SIG-M5 treated with dmso at 0.1 percent for 504 hours (cell line): ENCODE results near the gene OR4D9.

Experiments
- DNase-seq: peaks from one replicate; lab custom pipeline; 2025; ENCODE audit not compliant: unreplicated experiment; lab: John Stamatoyannopoulos, UW

Gene OR4D9

DNA sequence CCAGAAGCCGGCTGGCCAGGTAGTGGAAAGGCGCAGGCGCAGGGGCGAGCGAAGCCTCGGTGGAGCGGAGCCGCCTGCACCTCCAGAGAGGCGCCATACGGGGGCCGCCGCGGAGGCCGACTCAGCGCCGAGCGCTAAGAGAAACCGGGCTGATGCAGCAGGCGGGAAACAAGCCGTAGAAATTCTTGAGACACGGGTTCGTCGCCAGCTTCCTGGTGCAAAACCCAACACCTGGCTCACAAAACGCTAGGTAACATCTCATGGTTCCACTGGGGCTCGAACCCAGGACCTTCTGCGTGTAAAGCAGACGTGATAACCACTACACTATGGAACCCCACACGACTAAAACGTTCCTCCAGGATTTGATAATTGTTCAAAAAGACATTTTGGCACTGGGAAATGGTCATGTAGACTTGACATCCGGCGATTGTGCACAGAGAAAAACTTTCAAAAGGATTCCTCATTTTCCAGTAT is 39.1 kb downstream of the OR4D9 start:
- peak; percentile 88 for DNase-seq

DNA sequence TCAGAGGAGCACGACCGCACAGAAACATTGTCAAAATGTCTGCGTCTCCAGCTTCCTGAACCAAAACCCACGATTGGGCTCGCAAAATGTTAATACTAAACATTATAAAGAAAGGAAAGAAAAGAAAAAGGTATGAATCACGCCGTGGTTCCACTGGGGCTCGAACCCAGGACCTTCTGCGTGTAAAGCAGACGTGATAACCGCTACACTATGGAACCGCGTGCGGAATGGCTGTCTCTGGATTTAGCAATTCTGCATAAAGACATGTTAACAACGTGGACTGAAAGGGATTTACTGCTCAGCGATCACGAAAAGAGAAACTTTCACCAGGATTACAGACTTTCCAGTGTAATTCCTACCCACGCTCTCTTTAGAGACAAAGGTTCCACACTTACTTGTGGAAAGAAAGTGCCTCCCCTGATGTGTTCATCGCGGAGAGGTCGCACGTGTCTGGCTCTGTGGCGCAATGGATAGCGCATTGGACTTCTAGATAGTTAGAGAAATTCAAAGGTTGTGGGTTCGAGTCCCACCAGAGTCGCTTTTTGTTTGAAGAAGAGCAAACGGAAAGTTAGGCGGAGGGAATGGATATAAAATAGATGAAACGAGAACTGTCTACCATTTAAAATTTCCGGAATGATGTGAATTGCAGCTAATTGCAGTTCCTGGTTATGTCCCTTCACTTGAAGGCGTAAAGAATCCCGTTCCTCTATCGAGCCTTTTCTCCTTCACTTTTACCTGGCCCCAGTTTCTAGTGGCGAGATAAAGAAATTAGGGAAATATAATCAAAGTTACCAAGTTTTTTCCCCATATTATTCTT is 39.7 kb downstream of the OR4D9 start:
- DNase-seq = peak; percentile 77

DNA sequence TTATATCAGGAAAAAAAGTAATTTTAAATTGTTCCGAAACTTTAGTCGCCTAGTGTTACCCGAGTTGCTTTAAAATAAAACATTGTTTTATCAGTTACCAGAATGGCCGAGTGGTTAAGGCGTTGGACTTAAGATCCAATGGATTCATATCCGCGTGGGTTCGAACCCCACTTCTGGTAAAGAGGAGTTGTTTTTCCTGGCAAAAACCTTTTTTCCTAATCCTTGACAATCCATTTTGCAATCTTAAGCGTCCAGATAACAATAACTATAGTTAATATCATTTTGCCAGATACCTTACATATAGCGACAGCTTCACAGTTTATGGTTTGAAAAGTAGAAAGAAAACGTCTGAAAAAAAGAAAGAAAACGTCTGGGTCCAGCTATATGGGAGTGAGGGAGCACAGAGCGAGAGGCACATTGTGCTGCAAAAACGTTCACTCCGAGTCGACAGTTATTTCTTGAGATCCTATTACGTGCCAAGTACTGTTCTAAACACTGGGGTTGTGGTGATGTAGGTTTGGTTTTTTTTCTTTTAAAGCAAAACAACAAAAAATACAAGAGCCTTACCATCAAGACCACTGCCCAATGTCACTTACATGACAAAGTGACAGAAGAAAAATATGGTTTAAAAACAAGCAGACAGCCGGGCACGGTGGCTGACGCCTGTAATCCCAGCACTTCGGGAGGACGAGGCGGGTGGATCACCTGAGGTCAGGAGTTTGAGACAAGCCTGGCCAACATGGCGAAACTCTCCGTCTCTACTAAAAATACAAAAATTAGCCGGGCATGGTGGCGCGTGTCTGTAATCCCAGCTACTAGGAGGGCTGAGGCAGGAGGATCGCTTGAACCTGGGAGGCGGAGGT is 40.6 kb downstream of the OR4D9 start:
- DNase-seq = no peak

DNA sequence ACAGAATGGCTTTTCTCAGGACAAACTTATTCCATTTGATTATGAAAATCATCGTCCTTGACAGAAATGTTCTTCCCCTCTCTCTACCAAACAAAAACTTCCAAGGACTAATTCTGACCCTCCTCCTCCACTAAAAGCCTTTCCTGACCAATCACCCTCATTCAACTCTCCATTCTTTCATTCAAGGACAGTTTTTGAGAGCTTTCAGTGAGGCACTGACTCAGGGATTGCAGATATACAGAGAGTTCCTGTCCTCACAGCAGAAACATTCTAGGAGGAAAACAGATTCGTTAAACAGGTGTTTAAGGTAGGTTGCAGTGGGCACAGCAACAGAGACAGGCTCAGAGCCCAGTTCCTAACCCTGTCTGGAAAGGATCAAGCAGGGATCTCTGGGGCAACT is 41.5 kb downstream of the OR4D9 start:
- DNase-seq = no peak

DNA sequence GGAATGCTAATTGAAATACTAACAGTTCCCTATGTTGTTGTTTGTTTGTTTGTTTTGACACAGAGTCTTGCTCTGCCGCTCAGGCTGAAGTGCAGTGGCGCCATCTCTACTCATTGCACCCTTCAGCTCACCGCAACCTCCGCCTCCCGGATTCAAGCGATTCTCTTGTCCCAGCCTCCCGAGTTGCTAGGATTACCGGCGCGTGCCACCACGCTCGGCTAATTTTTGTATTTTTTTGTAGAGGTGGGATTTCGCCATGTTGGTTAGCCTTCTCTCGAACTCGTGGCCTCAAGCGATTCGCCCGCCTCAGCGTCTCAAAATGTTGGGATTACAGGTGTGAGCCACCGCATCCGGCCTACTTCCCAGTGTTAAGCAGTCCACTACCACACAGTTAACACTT is 42.0 kb downstream of the OR4D9 start:
- no peak for DNase-seq

DNA sequence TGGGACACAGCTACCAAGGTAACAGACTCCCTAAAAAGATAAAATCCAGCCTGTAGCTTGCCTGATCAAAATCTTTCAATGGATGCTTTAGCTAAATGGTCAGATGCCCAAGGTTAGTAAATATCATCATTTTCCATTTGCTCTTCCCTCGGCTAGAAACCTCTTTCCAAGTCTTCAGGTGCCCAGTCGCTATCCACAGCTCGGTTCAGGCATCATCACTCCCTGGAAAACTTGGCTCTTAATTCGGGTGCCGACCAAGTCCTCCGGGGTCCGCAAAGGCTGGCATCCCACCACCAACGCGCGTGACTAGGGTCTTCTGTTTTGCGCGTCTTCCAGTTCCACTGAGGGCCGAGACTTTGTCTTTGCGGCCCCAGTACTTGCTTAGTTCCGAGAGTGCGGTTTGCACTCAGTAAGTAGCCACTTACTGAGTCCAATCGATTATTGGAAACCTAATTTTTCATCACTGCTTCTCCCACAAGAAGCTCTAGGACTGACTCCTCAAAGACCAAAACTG is 44.3 kb downstream of the OR4D9 start:
- DNase-seq = no peak

DNA sequence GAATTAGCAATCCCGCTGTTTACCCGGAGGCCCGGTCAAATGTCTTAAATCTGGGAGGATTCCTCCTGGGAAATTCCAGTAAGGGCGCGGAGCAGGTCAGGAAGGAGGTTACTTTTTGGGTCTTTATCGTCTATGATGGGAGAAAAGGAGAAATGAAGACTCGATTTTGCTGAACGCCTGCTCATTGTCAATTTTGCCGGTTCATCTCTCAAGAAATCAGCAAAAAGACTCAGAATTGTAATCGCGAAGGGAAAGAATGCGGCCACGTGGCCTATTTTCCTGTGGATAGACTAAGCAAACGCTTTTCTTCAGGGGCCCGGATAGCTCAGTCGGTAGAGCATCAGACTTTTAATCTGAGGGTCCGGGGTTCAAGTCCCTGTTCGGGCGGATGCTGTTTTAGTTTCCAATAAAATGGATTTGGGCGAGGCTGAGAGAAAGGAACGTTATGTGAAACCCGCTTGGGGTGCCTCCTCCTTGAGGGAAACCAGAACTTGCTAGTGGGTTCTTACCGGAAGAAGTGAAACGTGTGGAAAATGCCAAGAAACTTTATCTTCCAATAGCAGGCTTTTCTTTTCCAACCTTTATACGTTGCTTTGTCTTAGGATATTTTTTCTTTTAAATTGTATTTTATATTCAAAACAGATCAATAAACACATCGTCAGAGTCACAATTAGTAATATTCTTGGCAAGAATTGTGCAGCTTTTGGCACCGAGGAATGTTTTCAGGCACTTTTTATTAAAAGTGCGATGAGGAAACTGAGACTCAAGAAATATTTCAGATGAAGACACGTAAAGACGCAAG is 45.0 kb downstream of the OR4D9 start:
- DNase-seq = peak; percentile 85

DNA sequence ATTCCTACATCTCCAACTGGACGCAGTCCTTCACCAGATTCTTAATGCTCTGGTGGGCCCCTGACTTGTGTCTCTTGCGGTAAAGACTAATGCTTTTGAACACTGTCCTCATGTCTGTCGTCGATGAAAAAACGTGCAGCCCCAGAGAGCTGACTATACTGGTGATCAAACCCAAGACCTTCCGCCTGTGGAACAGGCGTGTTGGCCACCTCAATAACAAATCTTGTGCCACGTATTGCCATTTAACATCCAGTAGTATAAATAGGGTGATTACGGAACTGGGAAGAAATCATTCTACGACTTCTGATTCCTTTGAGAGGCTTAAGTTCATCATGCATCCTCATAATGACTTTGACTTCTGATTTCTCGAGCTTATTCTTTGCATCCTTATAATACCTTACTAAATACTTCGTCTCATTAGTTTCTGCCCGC is 45.6 kb downstream of the OR4D9 start:
- peak; percentile 54 for DNase-seq

DNA sequence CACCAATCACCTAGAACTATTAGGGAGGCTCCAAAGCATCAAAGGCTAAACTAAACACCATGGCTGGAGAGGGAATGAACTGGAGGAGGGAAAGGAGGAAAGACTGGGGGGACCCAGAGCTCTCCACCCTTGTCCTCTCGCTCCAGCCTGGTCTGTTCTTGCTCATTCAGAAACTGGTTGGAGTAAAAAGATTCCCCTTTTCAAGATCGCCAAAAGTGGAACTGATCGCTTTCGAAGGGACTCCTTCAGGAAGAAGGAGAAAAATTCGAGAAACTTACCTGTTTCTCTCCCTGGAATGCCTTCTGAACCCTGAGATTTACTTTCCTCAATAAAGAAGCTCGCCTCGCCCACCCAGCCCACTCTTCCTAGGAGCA is 46.9 kb downstream of the OR4D9 start:
- DNase-seq = peak; percentile 27

DNA sequence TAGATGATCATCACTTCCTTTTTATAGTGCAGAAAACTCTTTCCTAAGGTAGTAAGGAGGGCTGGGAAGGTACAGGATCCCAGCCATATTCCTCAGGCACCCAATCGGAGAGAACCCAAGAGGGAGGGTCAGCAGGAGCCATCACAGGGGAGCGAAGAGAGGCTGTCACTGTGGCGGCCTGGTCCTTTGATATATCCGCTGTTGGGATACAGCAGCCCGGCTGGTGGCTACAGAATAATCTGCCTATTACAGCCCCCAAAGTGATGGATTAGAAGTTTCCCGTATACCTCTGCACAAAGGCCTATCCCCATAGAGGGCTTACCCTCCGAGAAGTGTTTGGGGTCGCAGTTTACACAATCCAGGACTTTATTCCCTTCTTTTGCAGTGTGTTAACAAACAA is 48.5 kb downstream of the OR4D9 start:
- DNase-seq = no peak

DNA sequence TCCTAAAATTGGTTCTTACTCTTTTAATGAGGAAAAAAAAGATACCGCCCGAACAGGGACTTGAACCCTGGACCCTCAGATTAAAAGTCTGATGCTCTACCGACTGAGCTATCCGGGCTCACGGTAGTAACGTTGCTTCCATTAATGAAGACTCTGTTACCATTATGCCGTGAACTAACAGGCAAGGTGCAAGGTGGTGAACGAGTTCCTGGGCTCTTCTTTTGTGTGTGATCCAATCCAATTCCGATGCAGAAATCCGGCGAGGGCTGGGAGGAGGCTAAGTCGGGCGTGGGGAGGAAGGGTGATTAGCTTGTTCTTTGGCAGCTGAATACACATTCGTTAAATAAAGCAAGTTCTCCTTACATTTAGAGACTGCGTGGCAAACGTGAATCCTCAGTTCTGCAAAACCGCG is 49.0 kb downstream of the OR4D9 start:
- DNase-seq = peak; percentile 48

DNA sequence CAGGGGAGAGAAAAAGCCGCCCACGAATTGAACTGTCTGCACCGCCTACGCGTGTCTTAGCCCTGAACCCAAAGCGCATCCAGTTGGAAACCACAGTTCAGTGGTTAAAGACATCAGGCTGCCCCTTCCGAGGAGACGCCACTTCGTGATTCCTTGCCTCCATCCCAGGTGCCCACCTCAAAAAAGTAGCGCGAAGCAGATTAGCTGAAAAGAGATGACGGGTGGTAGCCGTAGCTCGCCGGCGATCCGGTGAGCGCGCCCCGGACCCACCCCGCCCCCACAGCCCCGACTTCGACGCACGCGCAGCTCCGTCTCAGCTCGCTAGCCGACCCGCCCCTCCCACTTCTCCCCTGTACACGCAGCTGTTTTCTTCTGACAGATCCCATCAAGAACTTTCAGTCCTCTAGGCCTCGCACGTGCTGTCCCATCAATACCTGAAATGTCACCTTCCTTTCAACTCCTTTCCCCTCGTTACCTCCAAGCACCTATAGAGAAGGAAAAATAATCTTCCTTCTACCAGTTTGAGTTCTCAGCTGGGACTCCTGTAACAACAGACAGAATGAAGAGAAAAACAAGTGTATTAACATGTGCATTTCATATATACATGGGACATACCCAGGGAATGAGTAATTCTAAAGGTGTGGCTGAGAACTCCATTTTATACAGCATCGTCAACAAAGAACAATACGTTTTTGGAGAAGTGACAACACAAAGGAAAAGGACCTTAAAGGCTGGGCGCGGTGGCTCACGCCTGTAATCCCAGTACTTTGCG is 49.5 kb downstream of the OR4D9 start:
- DNase-seq = peak; percentile 70

DNA sequence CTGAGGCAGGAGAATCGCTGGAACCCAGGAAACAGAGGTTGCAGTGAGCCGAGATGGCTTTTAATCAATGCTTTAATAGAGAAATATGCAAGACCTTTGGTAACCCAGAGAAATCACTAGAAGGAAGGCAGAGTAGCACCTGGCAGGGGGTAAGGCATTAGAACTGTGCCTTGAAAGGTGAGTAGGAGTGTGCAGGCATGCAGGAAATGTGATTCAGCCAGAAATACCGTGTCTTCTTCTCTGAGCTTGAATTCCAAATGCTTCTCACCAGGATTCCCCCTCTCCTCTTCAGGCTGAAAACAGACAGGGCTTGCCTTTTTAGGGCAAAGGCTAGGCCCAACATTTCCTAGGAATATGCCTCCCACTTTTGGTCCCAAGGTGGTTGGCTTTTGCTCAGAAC is 51.0 kb downstream of the OR4D9 start:
- no peak for DNase-seq
